Astrocyte of the spinal cord (primary cell): ENCODE data around the gene CHCHD6.
A peak's percentile ranks its signal among the peaks of the same experiment; 100 is the strongest.

ENCODE experiments used
- DNase-seq: peaks from one replicate; pipeline ENCODE4 v3.0.0; 2011; ENCODE audit warnings: low read depth, low spot score
- H3K4me3 ChIP-seq: 2 replicates; pipeline ENCODE4 v1.5.1; 2011; ENCODE audit warnings: low read depth, mild to moderate bottlenecking, low read length, moderate library complexity
- CTCF ChIP-seq: IDR thresholded peaks from 2 replicates; pipeline ENCODE4 v1.5.1; 2012; ENCODE audit warnings: low read depth, mild to moderate bottlenecking, low read length, inconsistent platforms
- in situ Hi-C: cut with HindIII; loops from 2 replicates; pipeline ENCODE4 v1.10.0; 2017; ENCODE audit warnings: low sequenced_read_pairs

CHCHD6 gene

GRCh38 chr3:126734106-126734723 lies 30.2 kb downstream of the CHCHD6 start:
- DNase-seq, result no peak
- no peak for TF ChIP-seq CTCF
- in situ Hi-C loops, result no loop called here
- H3K4me3 ChIP-seq, result no peak overlapping the region

GRCh38 chr3:126737527-126737926 lies 33.5 kb downstream of the CHCHD6 start:
- H3K4me3 ChIP-seq, result no peak overlapping the region
- in situ Hi-C loops, result no loop called here
- peak; percentile 15 for TF ChIP-seq CTCF

GRCh38 chr3:126742057-126742456 lies 38.0 kb downstream of the CHCHD6 start:
- DNase-seq, result no peak
- in situ Hi-C loops, result no loop called here
- no peak overlapping the region for H3K4me3 ChIP-seq
- TF ChIP-seq CTCF, result no peak

More at GRCh38 chr3:126737527-126737926, 33.5 kb downstream of the CHCHD6 start:
- DNase-seq, result no peak

GRCh38 chr3:126743350-126743749 lies 39.3 kb downstream of the CHCHD6 start:
- no peak for DNase-seq
- no peak for TF ChIP-seq CTCF
- H3K4me3 ChIP-seq, result no peak overlapping the region
- in situ Hi-C loops, result no loop called here

GRCh38 chr3:126743781-126744180 lies 39.7 kb downstream of the CHCHD6 start:
- DNase-seq, result no peak
- in situ Hi-C loops, result no loop called here

GRCh38 chr3:126745760-126746394 lies 41.8 kb downstream of the CHCHD6 start:
- no peak overlapping the region for H3K4me3 ChIP-seq
- DNase-seq, result no peak
- in situ Hi-C loops, result no loop called here
- TF ChIP-seq CTCF, result no peak

More at GRCh38 chr3:126743781-126744180, 39.7 kb downstream of the CHCHD6 start:
- TF ChIP-seq CTCF, result no peak
- H3K4me3 ChIP-seq, result no peak overlapping the region
